WTC11 (cell line): ENCODE results near the gene ERC2.

Experiments used
- IRF2 ChIP-seq: sonication (generic); formaldehyde crosslinking; IDR thresholded peaks from 2 replicates; pipeline ENCODE4 v1.8.0; 2022; ENCODE audit warnings: low read depth, missing genetic modification reagents, borderline replicate concordance
- JUN ChIP-seq: sonication (generic); formaldehyde crosslinking; IDR thresholded peaks from 2 replicates; pipeline ENCODE4 v1.8.0; 2023; ENCODE audit warnings: mild to moderate bottlenecking, missing genetic modification reagents
- KAT7 ChIP-seq: sonication (generic); formaldehyde crosslinking; IDR thresholded peaks from 2 replicates; pipeline ENCODE4 v1.8.1; 2023; ENCODE audit warnings: missing genetic modification reagents, mild to moderate bottlenecking, borderline replicate concordance
- SMAD3 ChIP-seq: sonication (generic); formaldehyde crosslinking; IDR thresholded peaks from 2 replicates; pipeline ENCODE4 v1.8.0; 2022; ENCODE audit warnings: missing genetic modification reagents, mild to moderate bottlenecking, borderline replicate concordance
- TEAD4 ChIP-seq: sonication (generic); formaldehyde crosslinking; IDR thresholded peaks from 2 replicates; pipeline ENCODE4 v1.8.0; 2022; ENCODE audit warnings: mild to moderate bottlenecking, missing genetic modification reagents
- ZNF121 ChIP-seq: sonication (generic); formaldehyde crosslinking; IDR thresholded peaks from 2 replicates; pipeline ENCODE4 v1.8.0; 2023; ENCODE audit warnings: missing genetic modification reagents
- TF ChIP-seq, protein P1 (sequence below): fragments of 200-600 bp; IDR thresholded peaks from 2 replicates; pipeline ENCODE4 v1.8.0; 2022; ENCODE audit warnings: antibody characterized with exemption
- TF ChIP-seq, protein P2 (sequence below): sonication (generic); formaldehyde crosslinking; IDR thresholded peaks from 2 replicates; pipeline ENCODE4 v1.8.0; 2022; ENCODE audit warnings: mild to moderate bottlenecking, missing genetic modification reagents
- TF ChIP-seq, protein P3 (sequence below): sonication (generic); formaldehyde crosslinking; conservative IDR thresholded peaks from 2 replicates; pipeline ENCODE4 v1.8.1; 2022; ENCODE audit warnings: mild to moderate bottlenecking, missing genetic modification reagents
- TF ChIP-seq, protein P4 (sequence below): sonication (generic); formaldehyde crosslinking; IDR thresholded peaks from 2 replicates; pipeline ENCODE4 v1.8.0; 2022; ENCODE audit warnings: mild to moderate bottlenecking, missing genetic modification reagents
- TF ChIP-seq, protein P5 (sequence below): sonication (generic); formaldehyde crosslinking; IDR thresholded peaks from 2 replicates; pipeline ENCODE4 v1.8.1; 2023; ENCODE audit warnings: mild to moderate bottlenecking, missing genetic modification reagents
- TF ChIP-seq, protein P6 (sequence below): sonication (generic); formaldehyde crosslinking; IDR thresholded peaks from 2 replicates; pipeline ENCODE4 v1.8.1; 2022; ENCODE audit warnings: low read depth, mild to moderate bottlenecking, moderate library complexity, missing genetic modification reagents, borderline replicate concordance

DNA sequence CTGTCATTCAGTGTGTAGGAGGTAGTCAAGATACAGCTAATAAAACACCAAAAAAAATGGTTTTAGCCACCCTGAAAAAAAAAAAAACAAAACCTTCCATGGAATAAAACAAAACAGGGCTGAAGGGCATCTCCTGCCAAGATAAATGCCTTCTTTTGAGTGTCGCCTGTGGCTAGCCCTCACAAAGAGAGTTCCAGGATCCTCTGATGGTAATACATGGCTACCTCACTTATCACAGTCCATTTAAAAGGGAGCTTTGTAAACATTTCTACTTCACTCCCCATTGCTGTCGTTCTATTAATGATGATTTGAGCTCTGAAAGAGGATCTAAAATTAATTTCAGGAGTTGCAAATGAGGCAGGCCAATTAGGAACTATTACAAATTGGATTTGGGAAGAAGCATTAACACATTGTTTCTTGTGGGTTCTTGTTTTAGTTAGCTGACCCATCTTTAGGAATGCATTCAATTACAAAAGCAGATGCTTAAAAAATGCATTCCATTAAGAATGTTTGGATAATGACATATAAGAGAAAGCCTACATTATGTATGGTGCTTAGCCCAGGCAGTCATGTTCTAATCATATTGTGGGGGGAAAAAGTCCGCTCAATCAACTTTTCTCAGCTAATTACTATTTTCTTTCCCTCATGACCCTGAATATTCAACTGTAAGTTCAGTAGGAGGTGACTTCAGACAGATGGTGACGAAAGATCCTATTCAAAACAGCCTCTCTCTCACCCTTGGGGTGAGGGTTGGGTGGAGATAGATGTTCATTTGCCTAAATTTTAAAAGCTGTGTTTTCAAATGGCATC lies 726.0 kb downstream of the ERC2 start:
- TF ChIP-seq, protein P1, sequence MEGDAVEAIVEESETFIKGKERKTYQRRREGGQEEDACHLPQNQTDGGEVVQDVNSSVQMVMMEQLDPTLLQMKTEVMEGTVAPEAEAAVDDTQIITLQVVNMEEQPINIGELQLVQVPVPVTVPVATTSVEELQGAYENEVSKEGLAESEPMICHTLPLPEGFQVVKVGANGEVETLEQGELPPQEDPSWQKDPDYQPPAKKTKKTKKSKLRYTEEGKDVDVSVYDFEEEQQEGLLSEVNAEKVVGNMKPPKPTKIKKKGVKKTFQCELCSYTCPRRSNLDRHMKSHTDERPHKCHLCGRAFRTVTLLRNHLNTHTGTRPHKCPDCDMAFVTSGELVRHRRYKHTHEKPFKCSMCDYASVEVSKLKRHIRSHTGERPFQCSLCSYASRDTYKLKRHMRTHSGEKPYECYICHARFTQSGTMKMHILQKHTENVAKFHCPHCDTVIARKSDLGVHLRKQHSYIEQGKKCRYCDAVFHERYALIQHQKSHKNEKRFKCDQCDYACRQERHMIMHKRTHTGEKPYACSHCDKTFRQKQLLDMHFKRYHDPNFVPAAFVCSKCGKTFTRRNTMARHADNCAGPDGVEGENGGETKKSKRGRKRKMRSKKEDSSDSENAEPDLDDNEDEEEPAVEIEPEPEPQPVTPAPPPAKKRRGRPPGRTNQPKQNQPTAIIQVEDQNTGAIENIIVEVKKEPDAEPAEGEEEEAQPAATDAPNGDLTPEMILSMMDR, result no peak
- TF ChIP-seq, protein P2, sequence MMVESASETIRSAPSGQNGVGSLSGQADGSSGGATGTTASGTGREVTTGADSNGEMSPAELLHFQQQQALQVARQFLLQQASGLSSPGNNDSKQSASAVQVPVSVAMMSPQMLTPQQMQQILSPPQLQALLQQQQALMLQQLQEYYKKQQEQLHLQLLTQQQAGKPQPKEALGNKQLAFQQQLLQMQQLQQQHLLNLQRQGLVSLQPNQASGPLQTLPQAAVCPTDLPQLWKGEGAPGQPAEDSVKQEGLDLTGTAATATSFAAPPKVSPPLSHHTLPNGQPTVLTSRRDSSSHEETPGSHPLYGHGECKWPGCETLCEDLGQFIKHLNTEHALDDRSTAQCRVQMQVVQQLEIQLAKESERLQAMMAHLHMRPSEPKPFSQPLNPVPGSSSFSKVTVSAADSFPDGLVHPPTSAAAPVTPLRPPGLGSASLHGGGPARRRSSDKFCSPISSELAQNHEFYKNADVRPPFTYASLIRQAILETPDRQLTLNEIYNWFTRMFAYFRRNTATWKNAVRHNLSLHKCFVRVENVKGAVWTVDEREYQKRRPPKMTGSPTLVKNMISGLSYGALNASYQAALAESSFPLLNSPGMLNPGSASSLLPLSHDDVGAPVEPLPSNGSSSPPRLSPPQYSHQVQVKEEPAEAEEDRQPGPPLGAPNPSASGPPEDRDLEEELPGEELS (CRISPR knock-in tag), result no peak
- TF ChIP-seq, protein P3, sequence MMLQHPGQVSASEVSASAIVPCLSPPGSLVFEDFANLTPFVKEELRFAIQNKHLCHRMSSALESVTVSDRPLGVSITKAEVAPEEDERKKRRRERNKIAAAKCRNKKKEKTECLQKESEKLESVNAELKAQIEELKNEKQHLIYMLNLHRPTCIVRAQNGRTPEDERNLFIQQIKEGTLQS (CRISPR knock-in tag), result no peak
- TF ChIP-seq IRF2 (CRISPR knock-in tag) (no peak), ZNF121 (CRISPR knock-in tag) (no peak), SMAD3 (no peak), JUN (CRISPR knock-in tag) (no peak), TEAD4 (CRISPR knock-in tag) (no peak), KAT7 (CRISPR knock-in tag) (no peak)
- TF ChIP-seq, protein P4, sequence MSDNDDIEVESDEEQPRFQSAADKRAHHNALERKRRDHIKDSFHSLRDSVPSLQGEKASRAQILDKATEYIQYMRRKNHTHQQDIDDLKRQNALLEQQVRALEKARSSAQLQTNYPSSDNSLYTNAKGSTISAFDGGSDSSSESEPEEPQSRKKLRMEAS (CRISPR knock-in tag), result no peak
- TF ChIP-seq, protein P5, sequence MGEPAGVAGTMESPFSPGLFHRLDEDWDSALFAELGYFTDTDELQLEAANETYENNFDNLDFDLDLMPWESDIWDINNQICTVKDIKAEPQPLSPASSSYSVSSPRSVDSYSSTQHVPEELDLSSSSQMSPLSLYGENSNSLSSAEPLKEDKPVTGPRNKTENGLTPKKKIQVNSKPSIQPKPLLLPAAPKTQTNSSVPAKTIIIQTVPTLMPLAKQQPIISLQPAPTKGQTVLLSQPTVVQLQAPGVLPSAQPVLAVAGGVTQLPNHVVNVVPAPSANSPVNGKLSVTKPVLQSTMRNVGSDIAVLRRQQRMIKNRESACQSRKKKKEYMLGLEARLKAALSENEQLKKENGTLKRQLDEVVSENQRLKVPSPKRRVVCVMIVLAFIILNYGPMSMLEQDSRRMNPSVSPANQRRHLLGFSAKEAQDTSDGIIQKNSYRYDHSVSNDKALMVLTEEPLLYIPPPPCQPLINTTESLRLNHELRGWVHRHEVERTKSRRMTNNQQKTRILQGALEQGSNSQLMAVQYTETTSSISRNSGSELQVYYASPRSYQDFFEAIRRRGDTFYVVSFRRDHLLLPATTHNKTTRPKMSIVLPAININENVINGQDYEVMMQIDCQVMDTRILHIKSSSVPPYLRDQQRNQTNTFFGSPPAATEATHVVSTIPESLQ (CRISPR knock-in tag), result no peak
- TF ChIP-seq, protein P6, sequence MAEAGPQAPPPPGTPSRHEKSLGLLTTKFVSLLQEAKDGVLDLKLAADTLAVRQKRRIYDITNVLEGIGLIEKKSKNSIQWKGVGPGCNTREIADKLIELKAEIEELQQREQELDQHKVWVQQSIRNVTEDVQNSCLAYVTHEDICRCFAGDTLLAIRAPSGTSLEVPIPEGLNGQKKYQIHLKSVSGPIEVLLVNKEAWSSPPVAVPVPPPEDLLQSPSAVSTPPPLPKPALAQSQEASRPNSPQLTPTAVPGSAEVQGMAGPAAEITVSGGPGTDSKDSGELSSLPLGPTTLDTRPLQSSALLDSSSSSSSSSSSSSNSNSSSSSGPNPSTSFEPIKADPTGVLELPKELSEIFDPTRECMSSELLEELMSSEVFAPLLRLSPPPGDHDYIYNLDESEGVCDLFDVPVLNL (CRISPR knock-in tag), result no peak
